Activated CD8-positive, alpha-beta memory T cell treated with anti-CD3 and anti-CD28 coated beads for 36 hours (primary cell): ENCODE results near the gene IL1RL2. TPM values are rescaled to one million over a fixed set of nuclear protein-coding genes. Genes with fewer than 3 reads are reported as not detected.

Source experiments
- CTCF ChIA-PET: fragments of 350-600 bp; sonication (Branson Sonifier 250); formaldehyde crosslinking; loops from one replicate; lab custom pipeline; 2021; ENCODE audit warnings: antibody characterized with exemption; lab: Charles Lee
- POLR2A ChIA-PET: fragments of 350-600 bp; sonication (Branson Sonifier 250); formaldehyde crosslinking; loops from one replicate; lab custom pipeline; 2021; ENCODE audit warnings: antibody characterized with exemption; lab: Charles Lee
- total RNA-seq, 2 experiments: library from RNA; stranded (reverse); gene quantifications; one replicate each; pipeline ENCODE4 v1.2.3, GENCODE V29; 2021

Gene IL1RL2
- total RNA-seq, 2 experiments from 2014 or later, result 0.06 to 0.27 TPM

GRCh38 chr2:102184568-102184967 is 2.3 kb upstream of the IL1RL2 start:
- ChIA-PET CTCF (interaction anchor here (1.8 kb wide), 1 partner anchor 55 kb away, joined by 7 read pairs; no protein-coding TSS in a partner anchor), POLR2A (no interaction called here)

- CTCF ChIA-PET, result interaction anchor here (2.3 kb wide), 1 partner anchor 165 kb away, joined by 5 read pairs; no protein-coding TSS in a partner anchor
- POLR2A ChIA-PET, result no interaction called here
Observed at GRCh38 chr2:102185347-102185746, 1.5 kb upstream of the IL1RL2 start.

DNA sequence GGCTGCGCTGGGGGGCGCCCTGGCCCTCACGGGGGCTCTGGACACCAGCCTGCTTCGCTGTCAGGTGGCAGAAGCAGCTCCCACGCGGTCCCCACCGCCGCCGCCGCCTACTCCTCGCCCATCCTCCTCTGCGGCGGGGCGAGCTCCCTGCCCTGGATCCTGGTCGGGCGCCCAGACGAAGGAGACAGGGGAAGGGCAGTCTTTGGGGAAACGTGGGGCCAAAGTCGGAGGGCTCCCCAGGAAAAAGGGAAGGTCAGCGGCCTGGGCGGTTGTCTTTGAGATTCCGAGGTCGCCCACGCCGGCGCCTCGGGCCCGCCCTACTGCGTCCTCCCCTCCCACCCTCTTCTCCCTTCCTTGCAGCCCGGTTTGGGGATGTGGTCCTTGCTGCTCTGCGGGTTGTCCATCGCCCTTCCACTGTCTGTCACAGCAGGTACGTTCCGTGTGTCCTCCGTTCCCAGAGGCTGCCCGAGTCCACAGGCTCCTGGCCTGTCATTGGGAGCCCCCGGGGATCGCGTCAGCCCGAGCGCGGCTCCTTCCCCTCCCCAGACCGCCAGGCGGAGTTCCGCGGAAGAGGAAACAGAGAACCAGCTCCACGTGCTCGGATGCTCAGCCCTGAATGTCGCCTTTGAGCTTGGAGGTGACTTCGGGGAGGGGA is 800 bp downstream of the IL1RL2 start:
- POLR2A ChIA-PET, result no interaction called here

DNA sequence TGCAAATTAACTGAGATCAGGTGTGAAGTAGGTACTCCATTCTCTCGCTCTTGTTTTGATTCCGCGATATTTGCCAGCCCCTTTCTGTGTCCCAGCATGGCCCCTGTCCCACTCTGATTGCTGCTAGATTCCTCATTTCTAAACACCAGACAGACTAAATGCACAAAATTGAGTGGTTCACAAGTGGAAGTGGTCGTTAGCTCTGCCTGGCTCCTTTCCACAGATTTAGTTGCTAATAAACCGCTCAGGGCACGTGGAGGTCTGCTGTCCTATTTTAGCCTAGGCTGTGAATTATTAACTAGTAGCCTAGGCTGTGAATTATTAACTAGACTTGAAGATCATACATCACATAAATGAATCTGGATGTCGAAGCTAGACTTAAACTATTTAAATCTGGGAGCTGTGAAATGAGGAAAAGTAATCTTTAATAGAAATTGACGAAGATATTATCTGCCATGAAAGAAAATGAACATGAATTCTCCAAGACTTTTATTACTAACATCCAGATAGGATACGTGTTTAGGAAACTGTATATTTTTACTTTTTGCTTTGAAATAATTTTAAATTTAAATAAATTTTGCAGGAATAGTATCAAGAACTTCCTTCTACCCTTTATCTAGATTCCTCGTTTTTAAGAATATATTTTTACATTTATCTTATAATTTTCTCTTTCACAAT is 3.7 kb downstream of the IL1RL2 start:
- ChIA-PET POLR2A (no interaction called here), CTCF (no interaction called here)

More for the DNA sequence above, 800 bp downstream of the IL1RL2 start:
- CTCF ChIA-PET, result interaction anchor here (1.0 to 1.4 kb wide), 2 partner anchors 54 to 181 kb away, joined by 3 to 4 read pairs; no protein-coding TSS in a partner anchor

- POLR2A ChIA-PET, result no interaction called here
- CTCF ChIA-PET, result no interaction called here
Observed at GRCh38 chr2:102191501-102191900, 4.7 kb downstream of the IL1RL2 start.

DNA sequence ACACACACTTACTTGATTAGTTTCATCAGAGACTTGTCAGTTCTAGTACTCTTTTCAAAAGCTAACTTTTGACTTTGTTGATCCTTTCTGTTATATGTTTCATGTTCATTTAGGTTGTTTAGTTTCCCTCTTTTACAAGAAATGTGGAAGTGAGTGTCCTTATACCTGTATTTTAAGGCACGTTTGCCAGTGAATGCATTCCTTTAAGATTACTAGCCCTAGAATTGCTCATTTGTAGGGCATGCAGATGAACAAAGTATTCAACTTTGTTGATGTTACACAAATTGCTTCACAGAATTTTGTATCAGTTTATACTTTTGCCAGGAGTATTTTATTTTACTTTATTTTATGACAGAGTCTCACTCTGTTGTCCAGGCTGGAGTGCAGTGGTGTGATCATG is 6.3 kb downstream of the IL1RL2 start:
- ChIA-PET CTCF (no interaction called here), POLR2A (no interaction called here)

GRCh38 chr2:102194609-102195268 is 7.9 kb downstream of the IL1RL2 start:
- ChIA-PET CTCF (no interaction called here), POLR2A (no interaction called here)

DNA sequence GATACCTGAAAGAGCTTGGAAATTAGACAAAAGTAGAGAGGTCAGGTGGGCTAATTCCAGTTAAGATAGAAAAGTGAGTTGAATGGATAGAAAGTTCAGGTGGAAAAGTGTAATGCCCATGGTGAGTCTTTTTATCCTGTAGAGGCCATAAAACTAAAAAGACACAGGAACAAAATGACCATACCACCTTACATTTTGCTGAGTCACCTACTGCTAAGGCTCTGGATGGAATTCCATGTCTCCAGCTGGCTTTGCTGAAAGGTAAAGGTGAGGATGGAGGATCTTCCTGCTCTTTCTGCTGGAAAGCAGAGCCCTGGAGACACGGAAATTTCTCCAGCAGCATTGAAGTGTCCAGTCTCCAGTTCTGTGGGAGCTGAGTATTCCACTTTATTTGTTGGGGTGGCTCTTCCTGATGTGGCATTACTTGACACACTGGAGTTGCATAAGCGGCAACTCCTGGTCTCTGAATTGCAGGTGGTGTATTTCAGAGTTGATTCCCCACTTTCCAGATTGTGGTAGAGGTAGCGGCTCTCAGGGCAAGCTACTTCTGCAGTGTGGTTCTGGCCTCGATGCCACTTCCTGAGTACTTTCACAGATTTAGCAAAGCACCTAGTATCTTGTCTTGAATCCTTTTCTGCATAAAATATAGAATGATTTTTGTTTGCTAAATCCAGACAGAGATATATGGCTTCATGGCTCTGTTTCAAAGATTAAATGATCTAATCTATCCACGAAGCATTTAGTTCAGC is 10.7 kb downstream of the IL1RL2 start:
- ChIA-PET POLR2A (no interaction called here), CTCF (no interaction called here)

- CTCF ChIA-PET, result interaction anchor here (0.7 kb wide), 1 partner anchor 180 kb away, joined by 3 read pairs; no protein-coding TSS in a partner anchor
- POLR2A ChIA-PET, result no interaction called here
Observed at GRCh38 chr2:102200539-102200938, 13.7 kb downstream of the IL1RL2 start.

DNA sequence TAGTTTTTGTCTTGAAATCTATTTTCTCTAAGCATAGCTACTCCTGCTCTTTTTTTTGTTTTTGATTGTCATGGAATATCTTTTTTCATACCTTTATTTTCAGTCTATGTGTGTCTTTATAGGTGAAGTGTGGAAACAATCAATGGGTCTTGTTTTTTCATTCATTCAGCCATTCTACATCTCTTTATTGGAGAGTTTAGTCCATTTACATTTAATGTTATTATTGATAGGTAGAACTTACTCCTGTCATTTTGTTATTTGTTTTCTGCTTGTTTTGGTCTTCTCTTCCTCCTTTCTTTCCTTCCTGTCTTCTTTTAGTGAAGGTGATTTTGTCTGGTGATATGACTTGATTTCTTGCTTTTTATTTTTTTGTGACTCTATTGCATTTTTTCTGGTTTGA is 17.8 kb downstream of the IL1RL2 start:
- POLR2A ChIA-PET, result no interaction called here
- CTCF ChIA-PET, result no interaction called here

DNA sequence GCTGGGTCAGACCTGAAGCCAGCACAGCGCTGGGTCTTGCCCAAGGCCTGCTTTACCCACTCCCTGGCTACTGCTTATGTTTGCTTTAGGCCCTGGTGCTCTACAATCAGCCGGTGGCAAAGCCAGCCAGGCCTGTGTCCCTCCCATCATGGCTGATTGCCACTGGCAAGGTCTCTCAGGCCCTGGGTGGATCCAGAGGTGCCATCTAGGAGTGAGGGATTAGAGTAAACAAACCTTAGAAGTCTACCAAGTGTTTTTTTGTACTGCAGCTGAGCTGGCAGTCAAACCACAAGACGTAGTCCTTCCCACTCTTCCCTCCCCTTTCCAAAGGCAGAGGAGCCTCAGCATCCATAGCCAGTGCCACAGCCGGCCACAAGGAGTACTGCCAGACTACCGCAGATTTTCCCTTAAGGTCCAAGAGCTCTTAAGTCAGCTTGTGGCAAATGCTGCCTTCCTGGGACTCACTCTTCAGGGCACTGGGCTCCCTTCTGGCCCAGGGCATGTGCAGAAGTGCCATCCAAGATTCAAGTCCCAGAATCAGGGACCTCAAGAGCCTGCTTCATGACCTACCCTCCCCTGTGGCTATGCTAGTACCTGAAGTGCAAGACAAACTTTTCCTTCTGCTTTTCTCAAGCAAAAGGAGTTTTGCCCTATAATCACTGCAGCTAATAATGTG is 20.0 kb downstream of the IL1RL2 start:
- ChIA-PET CTCF (no interaction called here), POLR2A (no interaction called here)

DNA sequence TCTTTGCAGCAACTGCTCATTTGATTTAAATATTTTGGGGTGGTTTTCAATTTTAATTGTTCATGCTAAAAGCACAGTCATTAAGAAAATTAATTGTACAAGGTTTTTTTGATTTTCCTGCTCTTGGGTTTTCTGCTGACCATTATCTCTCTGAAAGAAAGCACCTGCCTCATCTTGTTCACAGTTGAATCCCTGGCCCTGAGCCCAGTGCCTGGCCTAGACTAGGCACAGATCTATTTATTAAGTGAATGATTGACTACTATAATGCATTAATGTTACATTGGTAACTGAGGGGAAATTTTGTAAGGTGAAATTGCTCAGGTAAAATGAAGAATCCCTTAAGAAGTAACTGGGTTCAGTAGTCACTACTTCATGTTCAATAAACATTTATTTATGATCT is 22.0 kb downstream of the IL1RL2 start:
- ChIA-PET POLR2A (no interaction called here), CTCF (no interaction called here)

DNA sequence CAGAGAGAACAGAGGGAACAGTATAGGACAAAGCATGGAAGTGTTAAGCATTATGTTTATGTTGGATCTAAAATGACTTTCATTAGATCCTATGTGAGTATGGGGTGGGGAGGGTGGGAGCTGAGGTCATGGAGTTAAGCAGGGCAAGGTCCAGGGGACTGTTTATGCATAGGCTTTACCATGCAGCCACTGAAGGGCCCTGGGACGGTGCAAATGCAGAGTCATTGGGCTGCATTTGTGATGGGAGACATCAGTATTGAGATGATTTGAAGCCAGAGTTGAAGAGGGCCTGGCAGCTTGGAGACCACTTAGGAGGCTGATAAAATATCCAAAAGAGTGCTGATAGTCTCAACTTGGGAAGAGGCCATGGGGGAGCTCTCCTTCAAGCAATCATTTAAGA is 22.7 kb downstream of the IL1RL2 start:
- POLR2A ChIA-PET, result no interaction called here
- CTCF ChIA-PET, result no interaction called here

GRCh38 chr2:102217032-102217431 is 30.2 kb downstream of the IL1RL2 start:
- CTCF ChIA-PET, result no interaction called here
- POLR2A ChIA-PET, result no interaction called here

DNA sequence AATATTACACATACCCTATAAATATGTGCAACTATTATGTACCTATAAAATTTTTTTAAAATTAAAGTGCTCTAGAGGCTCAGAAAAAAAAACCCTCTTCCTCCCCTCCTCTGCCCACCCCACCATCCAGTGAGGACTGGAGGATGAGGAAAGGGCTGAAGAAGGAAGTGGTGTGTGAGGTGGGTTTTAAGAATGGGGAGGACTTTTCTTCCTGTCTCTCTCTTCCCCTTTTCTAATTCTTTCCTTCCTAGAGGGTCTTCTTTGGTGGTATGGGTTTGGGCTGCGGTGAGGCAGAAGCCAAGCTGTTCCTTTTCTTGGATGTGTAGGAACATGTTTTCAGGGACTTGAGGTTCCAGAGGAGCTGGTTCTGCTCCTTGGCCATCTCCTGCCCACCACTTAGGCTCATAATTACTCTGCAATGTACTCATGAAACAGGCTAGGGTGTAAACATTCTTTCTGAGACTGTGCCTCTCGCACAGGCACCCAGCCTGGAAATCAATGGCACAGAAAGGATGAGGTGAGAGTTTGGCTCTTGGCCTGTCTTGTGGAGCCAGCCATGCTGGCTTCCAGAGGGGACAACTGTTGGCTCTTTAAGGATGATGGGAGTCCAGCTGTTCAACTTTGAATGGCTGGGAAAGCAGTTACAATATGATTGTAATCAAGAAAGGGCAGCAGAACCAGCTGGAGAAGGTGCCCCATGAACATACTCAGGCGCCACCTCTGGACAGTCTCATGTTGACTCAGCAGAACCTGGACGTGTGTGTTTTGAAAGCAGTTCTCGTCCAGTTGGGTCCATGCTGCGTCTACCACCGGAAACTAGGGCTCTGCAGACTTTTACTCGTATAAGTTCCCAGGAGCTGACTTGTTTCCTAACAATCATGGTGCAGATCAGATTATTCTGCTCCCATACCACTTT is 38.3 kb downstream of the IL1RL2 start:
- ChIA-PET CTCF (interaction anchor here (1.2 to 1.6 kb wide), 3 partner anchors 16 to 220 kb away, joined by 3 to 5 read pairs (median 4); partner anchors contain the start of gene IL18RAP), POLR2A (no interaction called here)

- ChIA-PET POLR2A (interaction anchor here (0.7 kb wide), 1 partner anchor 370 kb away, joined by 8 read pairs; no protein-coding TSS in a partner anchor), CTCF (interaction anchor here (1.2 to 1.6 kb wide), 4 partner anchors 15 to 221 kb away, joined by 3 to 5 read pairs (median 4); partner anchors contain the start of gene IL18RAP)
Observed at GRCh38 chr2:102226171-102226570, 39.3 kb downstream of the IL1RL2 start.

DNA sequence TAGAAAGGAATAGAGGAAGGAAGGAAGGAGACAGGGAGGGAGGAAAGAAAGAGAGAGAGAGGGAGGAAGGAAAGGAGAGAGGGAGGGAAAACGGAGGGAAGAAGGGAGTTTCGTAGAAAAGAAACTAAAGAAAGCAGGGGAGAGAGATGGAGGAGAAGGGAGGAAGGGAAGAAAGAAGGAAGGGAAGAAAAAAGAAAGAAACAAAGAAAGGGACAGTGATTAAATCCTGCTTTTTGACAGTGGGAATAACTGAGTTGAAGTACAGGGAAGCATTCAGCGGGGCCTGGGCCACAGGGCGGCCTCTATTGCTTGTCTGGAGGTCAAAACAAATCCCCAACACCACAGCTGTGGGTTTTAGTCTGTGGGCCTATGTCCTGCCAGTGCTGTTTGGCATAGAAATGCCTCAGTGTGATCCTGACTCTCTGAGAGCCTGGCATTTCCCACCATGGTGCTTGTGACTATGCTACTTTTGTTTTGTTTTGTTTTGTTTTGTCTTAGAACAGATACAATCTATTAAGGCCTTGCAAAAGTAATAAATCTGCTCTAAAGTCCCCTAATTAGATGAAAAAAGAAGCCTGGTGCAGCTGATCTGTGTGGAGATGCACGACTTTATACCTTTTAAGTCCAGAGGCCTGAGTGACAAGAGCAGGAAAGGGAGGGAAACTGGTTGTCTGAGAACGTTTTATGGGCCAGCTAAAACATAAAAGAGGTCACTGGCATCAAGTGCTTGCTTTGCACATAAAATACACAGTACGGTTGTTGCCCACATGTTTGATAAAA is 40.0 kb downstream of the IL1RL2 start:
- CTCF ChIA-PET, result interaction anchor here (1.2 to 1.6 kb wide), 4 partner anchors 14 to 222 kb away, joined by 3 to 5 read pairs (median 4); partner anchors contain the start of gene IL18RAP
- POLR2A ChIA-PET, result interaction anchor here (0.7 kb wide), 1 partner anchor 371 kb away, joined by 8 read pairs; no protein-coding TSS in a partner anchor
